Measurements from ENCODE around the gene OR6T1.

The OR6T1 gene, protein sequence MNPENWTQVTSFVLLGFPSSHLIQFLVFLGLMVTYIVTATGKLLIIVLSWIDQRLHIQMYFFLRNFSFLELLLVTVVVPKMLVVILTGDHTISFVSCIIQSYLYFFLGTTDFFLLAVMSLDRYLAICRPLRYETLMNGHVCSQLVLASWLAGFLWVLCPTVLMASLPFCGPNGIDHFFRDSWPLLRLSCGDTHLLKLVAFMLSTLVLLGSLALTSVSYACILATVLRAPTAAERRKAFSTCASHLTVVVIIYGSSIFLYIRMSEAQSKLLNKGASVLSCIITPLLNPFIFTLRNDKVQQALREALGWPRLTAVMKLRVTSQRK

DNA sequence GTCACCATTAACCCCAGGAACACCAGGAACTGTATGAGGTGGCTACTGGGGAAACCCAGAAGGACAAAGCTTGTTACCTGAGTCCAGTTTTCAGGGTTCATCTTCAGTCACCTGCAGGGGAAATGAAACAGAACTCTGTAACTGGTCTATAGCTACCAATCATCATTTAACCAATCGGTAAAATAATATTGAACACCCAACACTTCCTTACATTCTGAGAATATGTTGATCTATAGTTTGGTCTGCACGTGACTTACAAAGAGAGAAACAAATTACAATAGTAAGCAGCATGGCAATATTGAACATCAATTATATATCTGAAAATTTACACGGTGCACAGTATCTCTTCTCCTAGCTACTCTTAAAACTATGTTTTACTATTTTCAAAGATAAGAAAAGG, at the start of gene OR6T1:
TSS of gene OR6T1 (minus strand) at position 101 of the 400 bp plus-strand sequence. CDS start at position 101, 0 bp downstream.
- DNase-seq (ENCODE audit: low read depth in 2 of 3, low spot score in 1 of 3): no peak

DNA sequence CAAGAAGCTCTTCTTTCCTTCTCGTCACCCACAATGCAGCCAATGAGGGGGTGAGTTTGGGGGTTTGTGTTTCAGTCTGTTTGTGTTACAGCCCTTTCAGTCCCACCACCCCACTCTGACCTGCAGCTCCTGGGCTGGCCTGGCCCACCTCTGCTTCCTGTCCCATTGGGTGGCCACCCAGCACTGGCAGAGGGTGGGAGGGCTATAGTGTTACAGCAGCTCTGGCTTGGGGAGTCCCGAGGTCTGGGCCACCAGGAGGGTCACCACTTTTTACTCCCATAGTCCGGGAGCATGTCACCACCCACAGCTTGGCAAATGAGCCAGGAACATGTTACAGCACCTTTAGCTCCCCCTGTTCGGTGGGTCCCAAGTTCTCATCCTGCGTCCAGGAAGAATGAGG, 35.7 kb upstream of the OR6T1 start:
- DNase-seq (ENCODE audit: low read depth in 2 of 3, low spot score in 1 of 3): no peak

DNA sequence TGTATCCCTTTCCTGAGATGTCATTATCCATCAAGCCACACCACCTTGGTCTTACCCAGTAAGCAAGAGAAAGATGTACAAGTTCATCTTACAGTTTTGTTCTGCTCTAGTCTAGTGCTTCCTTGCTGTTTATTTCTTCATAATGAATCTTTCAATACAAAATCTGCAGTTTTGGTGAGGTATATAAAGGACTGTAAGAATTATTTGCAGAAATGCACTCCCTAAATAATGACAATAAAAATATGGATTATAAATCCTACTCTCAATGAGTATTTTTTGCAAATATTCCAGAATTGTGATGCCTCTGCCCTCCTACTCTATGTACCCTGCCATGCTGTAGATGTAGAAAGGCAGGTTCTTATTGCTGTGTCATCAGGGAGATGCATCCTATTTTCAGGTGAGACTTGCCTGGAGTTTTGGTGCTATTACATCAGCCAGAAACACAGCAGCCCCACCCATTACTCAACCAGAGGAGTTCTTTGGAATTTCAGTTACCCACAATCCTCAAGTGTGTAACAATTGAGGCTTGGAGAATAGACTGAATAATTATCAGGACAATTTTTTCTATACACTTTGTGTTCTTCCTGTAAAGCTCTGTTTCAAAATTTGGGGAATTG, 34.2 kb upstream of the OR6T1 start, which contains the start of gene OR10S1:
TSS of gene OR10S1 (minus strand) at position 51 of the 617 bp plus-strand sequence. CDS start 117 bp downstream, outside the sequence.
- no peak for DNase-seq (ENCODE audit: low read depth in 2 of 3, low spot score in 1 of 3)

DNA sequence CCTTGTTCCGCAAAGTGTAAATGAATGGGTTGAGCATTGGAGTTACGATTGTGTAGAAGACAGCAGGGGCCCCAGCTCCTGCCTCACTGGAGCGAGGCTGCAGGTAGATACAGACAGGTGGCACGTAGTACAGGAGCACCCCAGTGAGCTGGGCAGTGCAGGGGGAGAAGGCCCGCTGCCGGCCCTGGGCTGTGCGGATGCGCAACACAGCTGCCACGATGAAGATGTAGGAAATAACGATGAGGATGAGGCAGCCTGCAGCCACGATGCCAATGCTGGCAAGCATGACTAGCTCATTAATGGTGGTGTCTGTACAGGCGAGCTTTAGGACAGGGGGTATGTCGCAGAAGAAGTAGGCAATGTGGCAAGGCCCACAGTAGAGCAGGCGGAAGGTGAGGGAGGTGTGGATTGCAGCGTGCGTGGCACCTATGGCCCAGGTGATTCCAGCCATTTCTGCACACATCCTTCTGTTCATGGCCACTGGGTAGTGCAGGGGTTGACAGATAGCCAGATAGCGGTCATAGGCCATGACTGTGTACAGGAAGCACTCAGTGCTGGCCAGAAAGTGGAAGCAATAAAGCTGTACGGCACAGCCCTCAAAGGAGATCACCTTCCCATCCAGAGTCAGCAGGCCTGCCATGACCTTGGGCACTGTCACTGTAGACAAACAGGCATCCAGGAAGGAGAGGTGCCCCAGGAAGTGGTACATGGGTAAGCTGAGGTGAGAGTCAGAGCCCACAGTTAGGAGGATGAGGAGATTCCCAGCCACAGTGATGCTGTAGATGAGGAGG, 33.3 kb upstream of the OR6T1 start:
- DNase-seq (ENCODE audit: low read depth in 2 of 3, low spot score in 1 of 3): no peak

DNA sequence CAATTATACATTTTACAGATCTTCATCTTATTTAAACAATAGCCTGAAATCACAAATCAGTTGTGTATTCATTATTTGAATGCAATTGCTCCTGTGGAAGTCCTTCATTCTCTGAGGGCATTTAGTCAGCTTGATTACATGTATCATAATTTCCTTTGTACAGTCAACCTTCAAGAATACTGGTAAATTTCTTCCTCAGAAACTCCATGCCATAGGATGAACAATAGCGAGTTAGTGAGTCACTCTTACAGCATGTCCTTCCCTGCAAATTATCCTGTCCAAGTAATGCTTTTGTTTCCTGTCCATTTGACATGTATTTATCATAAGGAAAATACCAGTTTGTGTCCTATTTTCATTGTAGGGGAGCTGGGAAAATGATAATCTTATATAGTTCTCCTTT, 30.2 kb upstream of the OR6T1 start:
- DNase-seq (ENCODE audit: low read depth in 2 of 3, low spot score in 1 of 3): no peak

DNA sequence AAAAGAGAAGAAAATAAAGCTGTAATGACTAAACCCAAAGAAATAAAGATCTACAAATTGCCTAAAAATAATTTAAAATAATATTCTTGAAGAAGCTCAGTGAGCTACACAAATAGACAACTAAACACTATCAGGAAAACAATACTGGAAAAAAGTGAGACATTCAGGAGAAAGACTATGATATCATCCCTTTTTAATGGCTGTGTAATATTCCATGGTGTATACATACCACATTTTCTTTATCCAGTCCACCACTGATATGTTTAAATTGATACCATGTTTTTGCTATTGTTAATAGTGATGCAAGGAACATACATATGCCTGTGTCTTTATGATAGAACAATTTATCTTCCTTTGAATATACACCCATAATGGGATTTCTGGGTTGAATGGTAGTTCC, 13.1 kb upstream of the OR6T1 start:
- DNase-seq (ENCODE audit: low read depth in 2 of 3, low spot score in 1 of 3): no peak

DNA sequence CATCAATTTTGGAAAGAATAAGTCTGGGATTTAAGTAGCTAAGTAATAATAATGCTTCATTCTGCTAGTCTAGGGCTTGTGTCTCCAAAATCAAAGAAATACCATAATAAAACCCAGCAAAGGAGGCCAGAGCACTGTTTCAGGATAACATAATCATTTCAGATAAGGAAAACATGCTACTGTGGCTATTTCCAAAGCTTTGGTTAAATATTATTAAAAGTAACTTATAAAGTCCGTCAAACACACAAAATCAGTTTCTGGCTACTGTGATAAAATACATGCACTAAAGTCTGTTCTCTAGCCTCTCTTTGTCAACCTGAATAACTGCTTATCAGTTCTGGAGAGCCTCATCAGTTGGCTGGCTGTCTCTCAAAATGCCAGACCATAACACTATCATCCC, 1.5 kb upstream of the OR6T1 start:
- DNase-seq (ENCODE audit: low read depth in 2 of 3, low spot score in 1 of 3): no peak

DNA sequence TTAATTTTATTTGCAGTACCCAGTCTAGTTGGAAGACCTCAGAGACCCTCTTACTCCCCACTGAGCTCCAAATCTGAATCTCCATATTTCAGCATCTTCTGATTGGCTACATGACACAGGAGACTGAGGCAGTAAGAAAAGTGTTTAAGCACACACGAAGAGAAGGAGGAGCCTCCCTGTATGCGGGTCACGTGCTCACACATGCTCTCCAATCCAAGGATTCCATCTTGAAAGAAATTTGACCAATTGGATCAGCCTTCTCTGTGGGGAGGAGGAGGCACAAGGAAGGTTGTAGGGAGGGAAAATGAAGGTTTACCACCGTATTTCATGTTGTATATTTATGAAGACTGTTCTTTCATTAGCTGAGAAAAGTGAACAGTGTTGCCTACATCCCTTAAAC, 1.2 kb downstream of the OR6T1 start:
- no peak for DNase-seq (ENCODE audit: low read depth in 2 of 3, low spot score in 1 of 3)

DNA sequence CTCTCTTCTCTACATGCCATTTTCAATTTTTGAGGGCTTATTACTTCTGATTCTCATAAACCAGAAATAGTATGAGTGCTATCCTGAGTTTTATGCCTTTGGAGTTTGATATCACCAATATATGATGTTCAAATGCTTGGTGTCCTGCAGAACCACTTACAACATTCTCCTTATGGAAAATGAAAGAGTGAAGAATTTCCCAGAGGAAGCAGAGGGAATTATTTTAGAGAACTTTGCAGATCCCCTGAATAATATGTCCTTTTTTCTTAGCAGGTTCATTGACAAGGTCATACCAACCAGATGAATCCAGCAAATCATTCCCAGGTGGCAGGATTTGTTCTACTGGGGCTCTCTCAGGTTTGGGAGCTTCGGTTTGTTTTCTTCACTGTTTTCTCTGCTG, 4.3 kb downstream of the OR6T1 start, which contains the start of gene OR4D5:
TSS of gene OR4D5 (plus strand) at position 301 of the 400 bp plus-strand sequence. CDS start at position 301, 0 bp downstream.
- DNase-seq (ENCODE audit: low read depth in 2 of 3, low spot score in 1 of 3): no peak

DNA sequence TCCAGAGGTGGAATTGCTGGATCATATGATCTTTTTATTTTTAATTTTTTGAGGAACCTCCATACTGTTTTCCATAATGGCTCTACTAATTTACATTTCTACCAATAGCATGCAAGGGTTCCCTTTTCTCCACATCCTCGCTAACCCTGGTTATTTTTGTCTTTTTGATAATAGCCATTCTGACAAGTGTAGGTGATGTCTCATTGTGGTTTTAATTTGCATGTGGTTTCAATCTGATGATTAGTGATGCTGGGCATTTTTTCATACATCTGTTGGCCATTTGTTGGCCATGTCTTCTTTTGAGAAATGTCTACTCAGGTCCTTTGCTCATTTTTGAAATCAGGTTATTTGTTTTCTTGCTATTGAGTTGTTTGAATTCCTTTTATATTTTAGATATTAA, 19.6 kb downstream of the OR6T1 start:
- no peak for DNase-seq (ENCODE audit: low read depth in 2 of 3, low spot score in 1 of 3)

DNA sequence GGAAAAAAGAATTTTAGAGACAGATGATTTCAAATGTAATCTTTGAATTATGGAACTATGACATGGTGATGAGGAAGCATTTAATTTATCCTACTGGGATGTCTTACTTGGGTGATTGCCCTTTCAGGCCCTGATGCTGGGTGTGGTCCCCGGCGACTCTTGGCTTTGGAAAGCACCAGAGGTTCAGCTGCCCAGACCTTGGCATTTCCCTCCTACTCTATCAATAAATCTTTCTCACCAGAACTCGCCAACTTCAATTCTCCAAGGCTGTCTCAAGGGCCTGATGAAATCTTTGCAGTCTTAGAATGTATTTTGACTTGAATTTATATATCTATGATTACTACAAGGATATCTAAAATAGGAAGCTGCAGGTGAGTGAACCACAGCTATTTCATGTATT, 22.7 kb downstream of the OR6T1 start:
- DNase-seq (ENCODE audit: low read depth in 2 of 3, low spot score in 1 of 3): no peak

DNA sequence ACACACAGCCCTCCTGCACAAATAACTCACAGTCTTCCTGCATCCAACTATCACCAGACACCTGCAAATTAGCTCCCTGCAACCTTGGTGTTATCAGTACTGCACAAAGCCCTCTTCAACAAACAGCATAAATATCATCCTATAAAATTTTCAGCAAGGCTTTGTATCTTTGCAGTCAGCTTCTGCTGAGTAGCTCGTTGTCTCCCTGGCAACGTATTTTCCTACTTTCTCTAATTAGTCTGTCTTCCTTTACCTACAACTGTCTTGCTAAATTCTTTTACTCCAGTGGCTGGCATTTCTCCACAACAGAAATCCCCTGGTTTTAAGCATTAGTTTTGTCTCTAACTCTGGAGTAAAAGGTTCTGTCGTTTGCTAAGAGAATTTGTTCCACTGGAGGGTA, 37.8 kb downstream of the OR6T1 start:
- DNase-seq (ENCODE audit: low read depth in 2 of 3, low spot score in 1 of 3): no peak

DNA sequence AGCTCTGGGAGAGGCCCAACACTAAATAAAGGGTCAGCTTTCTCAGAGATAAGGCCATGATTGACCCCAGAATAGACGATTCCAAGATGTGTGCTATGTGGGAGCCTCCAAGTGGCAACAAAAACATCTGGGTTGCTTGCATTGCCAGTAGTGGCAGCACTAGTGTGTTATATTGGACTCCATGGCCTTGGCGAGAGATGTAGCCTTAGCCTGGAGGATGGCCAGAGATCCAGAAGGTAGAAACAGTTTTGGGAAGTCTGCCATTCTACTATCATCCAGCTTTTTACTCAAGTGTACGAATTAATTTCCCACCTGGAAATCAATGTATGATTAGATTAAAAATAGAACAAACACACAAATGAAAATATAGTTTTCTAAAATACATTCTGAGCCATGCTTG, 38.7 kb downstream of the OR6T1 start:
- DNase-seq (ENCODE audit: low read depth in 2 of 3, low spot score in 1 of 3): no peak

DNA sequence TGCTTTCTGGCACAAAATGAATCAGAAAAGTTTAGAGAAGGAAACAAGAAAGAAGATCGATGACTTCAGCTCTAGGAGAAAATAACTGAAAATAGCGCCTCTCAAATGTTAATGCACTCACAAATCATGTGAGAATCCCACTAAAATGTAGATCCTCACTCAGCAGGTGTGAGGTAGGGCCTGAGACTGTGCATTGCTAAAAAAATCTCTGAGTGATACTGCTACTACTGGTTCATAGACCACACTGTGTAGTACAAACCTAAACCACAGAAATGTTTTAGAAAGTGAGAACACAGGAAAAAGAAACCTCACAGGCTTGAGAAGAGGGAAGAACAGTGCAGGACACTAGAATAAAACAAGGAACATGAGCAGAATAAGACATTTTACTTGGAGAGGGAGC, 39.7 kb downstream of the OR6T1 start:
- no peak for DNase-seq (ENCODE audit: low read depth in 2 of 3, low spot score in 1 of 3)

DNA sequence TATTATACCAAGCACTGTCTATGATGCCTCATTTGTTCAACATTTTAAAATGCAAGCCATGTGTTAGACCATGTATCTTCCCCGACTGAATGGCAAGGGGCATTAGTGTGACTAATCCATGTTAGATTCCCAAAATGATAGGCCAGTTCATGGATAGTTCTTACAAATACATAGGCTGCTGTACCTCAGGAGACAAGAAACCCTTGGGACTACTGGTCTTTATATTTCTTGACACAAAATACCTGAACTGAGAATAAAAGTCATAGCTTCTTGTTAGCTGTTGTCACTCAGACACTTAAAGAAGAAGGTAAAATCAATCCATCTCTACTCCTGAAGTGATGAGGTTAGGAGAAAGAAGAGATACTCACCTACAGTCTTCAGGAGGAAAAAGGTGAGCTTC, 41.8 kb downstream of the OR6T1 start, which contains the start of gene OR8D4:
TSS of gene OR8D4 (plus strand) at position 301 of the 400 bp plus-strand sequence. CDS start 4,265 bp downstream, outside the sequence.
- no peak for DNase-seq (ENCODE audit: low read depth in 2 of 3, low spot score in 1 of 3)

DNA sequence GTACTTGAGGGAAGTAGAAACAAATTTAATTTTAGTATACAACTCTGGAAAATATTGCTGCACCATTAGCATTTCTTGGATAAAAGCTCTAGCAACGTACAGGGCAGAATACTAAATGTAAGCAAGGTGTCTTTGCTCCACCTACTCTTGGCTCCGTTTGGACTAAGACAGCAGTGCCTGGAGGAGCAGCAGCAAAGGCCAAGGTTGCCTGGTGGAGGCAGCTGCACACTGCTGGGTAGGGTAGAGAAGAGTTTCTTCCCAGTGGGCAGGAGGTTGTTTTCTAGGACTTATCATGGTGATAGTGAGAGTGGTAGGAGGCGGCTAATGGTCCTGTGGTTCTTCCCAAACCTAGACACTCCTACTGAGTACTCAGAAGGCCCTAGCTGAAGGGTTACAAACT, 43.8 kb downstream of the OR6T1 start:
- no peak for DNase-seq (ENCODE audit: low read depth in 2 of 3, low spot score in 1 of 3)
